ENCODE data around the gene PCDHGA4. TPM values are rescaled to one million over a fixed set of nuclear protein-coding genes. Genes with fewer than 3 reads are reported as not detected.

PCDHGA4 gene
- total RNA-seq, 2 donors from 2014 or later, result 0.86 to 5.0 TPM

DNA sequence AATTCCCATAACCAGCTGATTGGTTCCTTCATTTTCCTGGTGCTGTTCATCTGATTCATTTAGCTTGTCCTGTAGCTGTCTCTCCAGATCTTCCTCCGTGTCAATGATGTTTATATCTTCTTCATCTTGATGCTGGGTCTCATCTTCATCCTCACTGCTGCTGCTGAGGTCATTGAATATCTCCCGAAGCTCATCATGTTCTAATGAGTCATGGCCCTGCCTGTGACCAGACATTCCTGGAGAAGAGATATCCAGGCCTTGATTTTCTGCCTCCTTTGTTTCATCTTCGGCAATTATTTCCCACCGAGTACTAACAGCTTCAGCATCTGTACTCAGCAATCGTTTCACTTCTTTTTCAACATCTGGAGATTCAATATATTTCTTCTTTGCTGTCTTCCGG, 35.6 kb upstream of the PCDHGA4 start:
- Histone ChIP-seq H3K9me3 (ENCODE audit: control insufficient read depth, low read length) (peaks cover 68% of the 10 kb centered on the region), H3K27ac (ENCODE audit: low read depth, low read length) (no peak overlapping the region), H3K9ac (ENCODE audit: extremely low read depth, low read length, poor library complexity, severe bottlenecking) (no peak overlapping the region), H3K4me3 (ENCODE audit: low read length) (peak overlapping the region; percentile 91), H3K27me3 (ENCODE audit: control insufficient read depth, insufficient read depth, low read length, poor library complexity, severe bottlenecking) (no peaks in the 10 kb centered on the region), H3K4me1 (ENCODE audit: control insufficient read depth, insufficient read depth, low read length) (no peaks in the 10 kb centered on the region), H3K36me3 (ENCODE audit: control insufficient read depth, insufficient read depth, low read length) (peaks cover 47% of the 10 kb centered on the region)
- Mint-ChIP-seq H3K4me3 (peak overlapping the region; percentile 99), H3K36me3 (ENCODE audit: low read depth) (peaks cover 56% of the 10 kb centered on the region), H3K27ac (no peak overlapping the region), H3K27me3 (ENCODE audit: insufficient read depth) (no peaks in the 10 kb centered on the region), H3K4me1 (peaks cover 2% of the 10 kb centered on the region), H3K9me3 (peaks cover 51% of the 10 kb centered on the region)
- 94% methylated on average over 6 of the region's 6 CpGs for WGBS, 2 experiments (ENCODE audit: insufficient coverage in 1 of 2, insufficient read length in 1 of 2)
- DNase-seq, result no peak
- TF ChIP-seq CTCF (conservative IDR thresholded peaks at IDR 0.05), result no peak

DNA sequence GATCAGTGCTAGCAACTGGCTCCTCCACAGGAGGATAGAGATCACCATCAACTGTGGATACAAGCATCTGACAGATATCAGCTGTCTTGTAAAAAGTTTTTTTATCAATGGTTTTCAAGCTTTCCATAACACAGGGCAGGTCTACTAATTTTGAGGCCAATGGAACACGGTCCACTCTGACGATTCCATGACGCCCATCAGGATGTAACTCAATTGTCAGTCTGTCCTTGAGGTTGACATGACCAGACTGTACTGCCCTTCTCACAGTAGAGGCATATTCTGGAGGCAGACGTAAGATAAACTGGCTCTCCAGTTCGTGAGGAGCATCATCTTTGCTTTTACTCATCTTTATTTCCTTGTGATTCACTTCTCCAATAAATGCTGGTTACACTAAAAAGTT, 35.1 kb upstream of the PCDHGA4 start:
- peak overlapping the region; percentile 7 for H3K27ac ChIP-seq (ENCODE audit: low read depth, low read length)
- peaks cover 68% of the 10 kb centered on the region for H3K9me3 ChIP-seq (ENCODE audit: control insufficient read depth, low read length)
- H3K4me3 Mint-ChIP-seq, result peak overlapping the region; percentile 99
- peak overlapping the region; percentile 91 for H3K4me3 ChIP-seq (ENCODE audit: low read length)
- peaks cover 2% of the 10 kb centered on the region for H3K4me1 Mint-ChIP-seq
- no peaks in the 10 kb centered on the region for H3K27me3 Mint-ChIP-seq (ENCODE audit: insufficient read depth)
- no peak for DNase-seq
- peaks cover 53% of the 10 kb centered on the region for H3K36me3 Mint-ChIP-seq (ENCODE audit: low read depth)
- H3K4me1 ChIP-seq (ENCODE audit: control insufficient read depth, insufficient read depth, low read length), result no peaks in the 10 kb centered on the region
- H3K9ac ChIP-seq (ENCODE audit: extremely low read depth, low read length, poor library complexity, severe bottlenecking), result peak overlapping the region; percentile 99
- WGBS, 2 experiments (ENCODE audit: insufficient coverage in 1 of 2, insufficient read length in 1 of 2), result 74 to 85% methylated on average over 5 of the region's 5 CpGs
- no peak for TF ChIP-seq CTCF (conservative IDR thresholded peaks at IDR 0.05)
- peaks cover 51% of the 10 kb centered on the region for H3K9me3 Mint-ChIP-seq
- H3K27ac Mint-ChIP-seq, result peak overlapping the region; percentile 100
- no peaks in the 10 kb centered on the region for H3K27me3 ChIP-seq (ENCODE audit: control insufficient read depth, insufficient read depth, low read length, poor library complexity, severe bottlenecking)
- H3K36me3 ChIP-seq (ENCODE audit: control insufficient read depth, insufficient read depth, low read length), result peaks cover 45% of the 10 kb centered on the region

DNA sequence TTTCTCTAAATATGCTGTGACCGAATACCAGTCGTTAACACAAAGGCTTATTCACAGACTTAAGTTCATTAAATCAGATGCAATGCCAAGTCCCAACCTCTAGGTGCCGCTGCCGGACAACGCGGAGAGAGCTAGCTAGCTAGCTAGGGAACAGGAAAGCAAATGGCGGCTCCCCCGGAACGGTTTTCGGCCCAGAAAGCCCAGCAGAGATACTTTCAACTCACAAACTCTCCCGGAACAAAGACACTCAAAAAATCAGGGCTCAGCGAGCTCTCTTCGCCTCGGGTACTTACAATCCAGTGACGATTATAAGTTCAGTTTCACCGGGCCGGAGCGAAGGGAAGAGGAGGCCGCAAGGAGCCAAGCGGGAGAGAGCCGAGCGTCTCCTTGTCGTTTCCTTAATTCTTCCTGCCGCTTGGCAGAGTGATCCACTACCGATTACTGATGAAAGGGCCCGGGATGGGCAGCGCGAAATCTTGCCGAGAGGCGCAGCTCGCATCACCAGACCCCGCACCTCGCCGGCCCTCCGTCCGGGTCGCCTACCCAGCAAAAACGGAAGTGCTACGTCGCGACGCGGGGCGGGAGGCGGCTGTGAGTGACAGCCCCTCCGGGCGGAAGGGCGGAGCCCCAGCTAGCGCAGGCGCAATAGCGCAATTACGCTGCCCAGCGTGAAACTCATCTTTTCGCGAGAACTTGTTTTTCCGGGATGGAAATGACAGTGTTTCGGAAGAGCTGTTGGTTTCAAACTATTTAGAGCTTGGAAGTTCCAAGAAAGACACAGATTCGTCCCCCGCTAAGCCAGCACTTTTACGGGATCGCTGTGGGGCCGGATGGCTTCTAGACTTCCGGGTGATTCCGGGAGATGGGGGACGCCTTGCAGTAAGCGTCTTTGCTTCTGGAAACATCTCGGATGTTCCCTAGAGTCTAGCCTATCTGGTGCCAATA, 34.3 kb upstream of the PCDHGA4 start, which contains the start of gene TAF7:
TSS of gene TAF7 (minus strand) at position 560 of the 945 bp plus-strand sequence. CDS start 740 bp downstream, outside the sequence.
- peak within 1 kb of the TSS; percentile 91 for H3K4me3 ChIP-seq (ENCODE audit: low read length)
- Mint-ChIP-seq H3K36me3 (ENCODE audit: low read depth) (peaks cover 45% of the 10 kb centered on the region), H3K27me3 (ENCODE audit: insufficient read depth) (no peaks in the 10 kb centered on the region), H3K4me1 (peaks cover 2% of the 10 kb centered on the region), H3K9me3 (peaks cover 47% of the 10 kb centered on the region), H3K27ac (peak within 1 kb of the TSS; percentile 100), H3K4me3 (peak within 1 kb of the TSS; percentile 99)
- WGBS, 2 experiments (ENCODE audit: insufficient coverage in 1 of 2, insufficient read length in 1 of 2), result 2 to 5% methylated on average over 47 to 67 of the region's 67 CpGs
- no peaks in the 10 kb centered on the region for H3K27me3 ChIP-seq (ENCODE audit: control insufficient read depth, insufficient read depth, low read length, poor library complexity, severe bottlenecking)
- H3K4me1 ChIP-seq (ENCODE audit: control insufficient read depth, insufficient read depth, low read length), result no peaks in the 10 kb centered on the region
- peak; percentile 90 for TF ChIP-seq CTCF (conservative IDR thresholded peaks at IDR 0.05)
- peaks cover 63% of the 10 kb centered on the region for H3K9me3 ChIP-seq (ENCODE audit: control insufficient read depth, low read length)
- peak within 1 kb of the TSS; percentile 97 for H3K27ac ChIP-seq (ENCODE audit: low read depth, low read length)
- H3K9ac ChIP-seq (ENCODE audit: extremely low read depth, low read length, poor library complexity, severe bottlenecking), result peak within 1 kb of the TSS; percentile 99
- H3K36me3 ChIP-seq (ENCODE audit: control insufficient read depth, insufficient read depth, low read length), result peaks cover 37% of the 10 kb centered on the region
- peak; percentile 97 for DNase-seq

Data from endodermal cell (in vitro differentiated cells).